ENCODE data around the gene RAB26.

GRCh38 chr16:2145843-2146242 lies 2.6 kb upstream of the RAB26 start:
- no peak for TF ChIP-seq ZC3H10 (CRISPR knock-in tag; IDR thresholded peaks at IDR 0.05)
- no peak for TF ChIP-seq TOX (CRISPR knock-in tag; IDR thresholded peaks at IDR 0.05; ENCODE audit: borderline replicate concordance)
- no peak for TF ChIP-seq OSR1 (CRISPR knock-in tag; IDR thresholded peaks at IDR 0.05)
- TF ChIP-seq GLIS3 (CRISPR knock-in tag; IDR thresholded peaks at IDR 0.05), result no peak
- TF ChIP-seq ZFP30 (CRISPR knock-in tag; IDR thresholded peaks at IDR 0.05), result no peak
- no peak for TF ChIP-seq ZNF565 (CRISPR knock-in tag; conservative IDR thresholded peaks at IDR 0.05; ENCODE audit: low read depth)
- TF ChIP-seq PATZ1 (CRISPR knock-in tag; IDR thresholded peaks at IDR 0.05; ENCODE audit: borderline replicate concordance), result no peak
- no peak for TF ChIP-seq RARB (CRISPR knock-in tag; IDR thresholded peaks at IDR 0.05)

All from SK-N-SH treated with all-trans-retinoic acid at 6 μM for 48 hours (cell line).